OCI-LY7 (cell line): ENCODE results near the gene CCK. TPM values are rescaled to one million over a fixed set of nuclear protein-coding genes. Genes with fewer than 3 reads are reported as not detected.

ENCODE experiments used
- BruUV-seq: library from RNA; stranded (reverse); fragments of 400-500 nt; replicated peaks from 2 replicates; lab custom pipeline; 2021; lab: Mats Ljungman, UMichigan
- CTCF ChIA-PET: fragments of 300-600 bp; sonication (Branson Sonifier 250); formaldehyde crosslinking; loops from one replicate; lab custom pipeline; 2022; ENCODE audit warnings: antibody characterized with exemption; ENCODE audit not compliant: unreplicated experiment; lab: Charles Lee
- POLR2A ChIA-PET: fragments of 300-600 bp; sonication (Branson Sonifier 250); formaldehyde crosslinking; loops from one replicate; lab custom pipeline; 2022; ENCODE audit warnings: antibody characterized with exemption; lab: Charles Lee
- DNase-seq: peaks from one replicate; pipeline ENCODE4 v3.0.0-alpha.2; 2015; ENCODE audit warnings: low spot score
- H2AFZ ChIP-seq: fragments of 200-600 bp; sonication (generic), shearing (Covaris generic); 2 replicates; pipeline ENCODE4 v1.6.1; 2014; ENCODE audit warnings: mild to moderate bottlenecking, antibody characterized with exemption, low read length, moderate library complexity
- H3K27ac ChIP-seq: fragments of 200-600 bp; sonication (generic); 2 replicates; pipeline ENCODE4 v1.5.1; 2014; ENCODE audit warnings: mixed run types, low read depth, mild to moderate bottlenecking, moderate library complexity, low read length, inconsistent platforms; ENCODE audit not compliant: poor library complexity, severe bottlenecking
- H3K36me3 ChIP-seq: fragments of 200-600 bp; sonication (generic); 2 replicates; pipeline ENCODE4 v1.6.1; 2014; ENCODE audit warnings: mild to moderate bottlenecking, antibody characterized with exemption, low read length, moderate library complexity, mixed read lengths; ENCODE audit not compliant: insufficient read depth
- H3K4me1 ChIP-seq: fragments of 200-600 bp; sonication (generic); 2 replicates; pipeline ENCODE4 v1.5.1; 2014; ENCODE audit warnings: mild to moderate bottlenecking, low read length; ENCODE audit not compliant: insufficient read depth, poor library complexity, severe bottlenecking
- H3K4me2 ChIP-seq: fragments of 200-600 bp; sonication (generic); 2 replicates; pipeline ENCODE4 v1.6.1; 2014; ENCODE audit warnings: mild to moderate bottlenecking, low read length
- H3K4me3 ChIP-seq: fragments of 200-600 bp; sonication (generic); 2 replicates; pipeline ENCODE4 v1.5.1; 2014; ENCODE audit warnings: mild to moderate bottlenecking, low read depth, low read length; ENCODE audit not compliant: poor library complexity, severe bottlenecking
- H3K79me2 ChIP-seq: fragments of 200-600 bp; sonication (generic); 2 replicates; pipeline ENCODE4 v1.6.1; 2016; ENCODE audit warnings: low read depth, mild to moderate bottlenecking, low read length, moderate library complexity, mixed read lengths; ENCODE audit not compliant: insufficient read depth
- H3K9me2 ChIP-seq: fragments of 200-600 bp; sonication (generic); 2 replicates; pipeline ENCODE4 v1.6.1; 2016; ENCODE audit warnings: mild to moderate bottlenecking, low read length, mixed read lengths; ENCODE audit not compliant: insufficient read depth
- H3K9me3 ChIP-seq: fragments of 200-600 bp; sonication (generic); 2 replicates; pipeline ENCODE4 v1.6.1; 2014; ENCODE audit warnings: mild to moderate bottlenecking, mixed run types, low read length, mixed read lengths
- H4K20me1 ChIP-seq: fragments of 200-600 bp; sonication (generic); 2 replicates; pipeline ENCODE4 v1.6.1; 2014; ENCODE audit warnings: mild to moderate bottlenecking, antibody characterized with exemption, low read length, moderate library complexity, mixed read lengths; ENCODE audit not compliant: insufficient read depth
- CTCF ChIP-seq: fragments of 200-600 bp; sonication (generic); conservative IDR thresholded peaks from 2 replicates; pipeline ENCODE4 v1.5.1; 2014; ENCODE audit warnings: mild to moderate bottlenecking, antibody characterized with exemption, low read length, moderate library complexity, mixed read lengths
- EZH2phosphoT487 ChIP-seq: fragments of 200-600 bp; sonication (generic); IDR thresholded peaks from 2 replicates; pipeline ENCODE4 v1.6.1; 2018; ENCODE audit warnings: low read depth, borderline replicate concordance, mild to moderate bottlenecking, mixed run types, antibody characterized with exemption, low read length, moderate library complexity, mixed read lengths
- intact Hi-C: fragments of 100-400 bp; cut with micrococcal nuclease; formaldehyde crosslinking; loops from one replicate; pipeline ENCODE4 v1.10.0; 2022; ENCODE audit not compliant: unreplicated experiment
- total RNA-seq, 2 experiments: library from RNA; depleted of rRNA in 1 of 2; stranded (reverse); fragments of >200 nt in 1 of 2; shearing (Covaris generic) in 1 of 2; gene quantifications; 2 replicates each; pipeline ENCODE4 v1.2.3, GENCODE V29; 2014 to 2022

CCK gene
- total RNA-seq, 2 experiments from 2014 or later: not detected

GRCh38 chr3:42226470-42227425, 39.2 kb downstream of the CCK start:
- H3K27ac ChIP-seq: no peak overlapping the region
- BruUV-seq: no TSS peak
- no peak for TF ChIP-seq CTCF
- TF ChIP-seq EZH2phosphoT487: no peak
- no peaks in the 10 kb centered on the region for H3K9me3 ChIP-seq
- peaks cover 47% of the 10 kb centered on the region for H3K36me3 ChIP-seq
- H3K4me1 ChIP-seq: peaks cover 3% of the 10 kb centered on the region
- H3K4me3 ChIP-seq: no peak overlapping the region
- DNase-seq: peak; percentile 17
- ChIA-PET POLR2A (no interaction called here), CTCF (no interaction called here)
- no peaks in the 10 kb centered on the region for H3K79me2 ChIP-seq
- no peak overlapping the region for H2AFZ ChIP-seq
- no peaks in the 10 kb centered on the region for H4K20me1 ChIP-seq
- intact Hi-C loops: no loop called here
- H3K9me2 ChIP-seq: no peaks in the 10 kb centered on the region
- H3K4me2 ChIP-seq: no peak overlapping the region

GRCh38 chr3:42225486-42226363, 40.3 kb downstream of the CCK start:
- Histone ChIP-seq H3K4me1 (peaks cover 3% of the 10 kb centered on the region), H3K4me2 (no peak overlapping the region), H3K36me3 (peaks cover 56% of the 10 kb centered on the region), H3K79me2 (no peaks in the 10 kb centered on the region), H3K9me2 (no peaks in the 10 kb centered on the region), H4K20me1 (no peaks in the 10 kb centered on the region), H2AFZ (no peak overlapping the region), H3K27ac (no peak overlapping the region), H3K9me3 (no peaks in the 10 kb centered on the region), H3K4me3 (no peak overlapping the region)
- DNase-seq: no peak
- intact Hi-C loops: no loop called here
- POLR2A ChIA-PET: no interaction called here
- CTCF ChIA-PET: no interaction called here
- no TSS peak for BruUV-seq
- TF ChIP-seq EZH2phosphoT487 (no peak), CTCF (no peak)
